HG03097 (cell line): ENCODE results near the gene EML6.
A peak's percentile ranks its signal among the peaks of the same experiment; 100 is the strongest.
"Not testable (repeated sequence)": the region's sequence is repeated elsewhere in the genome, so short reads cannot be mapped to it uniquely, and the experiment has no call there.

Experiments used
- ATAC-seq: cut with Tn5 transposase; IDR thresholded peaks from one replicate; pipeline ENCODE4 v1.9.1; 2021; ENCODE audit not compliant: unreplicated experiment, low FRiP score

EML6 gene

GRCh38 chr2:54723131-54723995 lies at the start of gene EML6:
Gene EML6 (plus strand): TSS chr2:54723662. CDS start chr2:54725062, 1,400 bp downstream.
- ATAC-seq, result peak; percentile 99

- no peak for ATAC-seq
Measured at GRCh38 chr2:54675281-54675680, 48.2 kb upstream of the EML6 start.

- no peak for ATAC-seq
Measured at GRCh38 chr2:54675738-54676137, 47.7 kb upstream of the EML6 start.

GRCh38 chr2:54676656-54677055 lies 46.8 kb upstream of the EML6 start:
- no peak for ATAC-seq

- ATAC-seq, result no peak
Measured at GRCh38 chr2:54677476-54678265, 45.8 kb upstream of the EML6 start.

GRCh38 chr2:54678719-54679118 lies 44.7 kb upstream of the EML6 start:
- no peak for ATAC-seq

- peak; percentile 50 for ATAC-seq
Measured at GRCh38 chr2:54680397-54681041, 42.9 kb upstream of the EML6 start.

- ATAC-seq, result no peak
Measured at GRCh38 chr2:54681416-54681815, 42.0 kb upstream of the EML6 start.

GRCh38 chr2:54683596-54683995 lies 39.9 kb upstream of the EML6 start:
- ATAC-seq, result no peak

- ATAC-seq, result no peak
Measured at GRCh38 chr2:54685263-54685775, 38.1 kb upstream of the EML6 start.

GRCh38 chr2:54687595-54688152 lies 35.8 kb upstream of the EML6 start:
- no peak for ATAC-seq

GRCh38 chr2:54691445-54692135 lies 31.9 kb upstream of the EML6 start:
- no peak for ATAC-seq

GRCh38 chr2:54692556-54692955 lies 30.9 kb upstream of the EML6 start:
- no peak for ATAC-seq

- ATAC-seq, result no peak
Measured at GRCh38 chr2:54695378-54695777, 28.1 kb upstream of the EML6 start.

- ATAC-seq, result no peak
Measured at GRCh38 chr2:54697934-54698333, 25.5 kb upstream of the EML6 start.

- not testable (repeated sequence) for ATAC-seq
Measured at GRCh38 chr2:54698926-54699325, 24.5 kb upstream of the EML6 start.

GRCh38 chr2:54699665-54700064 lies 23.8 kb upstream of the EML6 start:
- ATAC-seq, result no peak

GRCh38 chr2:54701029-54701428 lies 22.4 kb upstream of the EML6 start:
- ATAC-seq, result no peak

GRCh38 chr2:54704238-54704637 lies 19.2 kb upstream of the EML6 start:
- no peak for ATAC-seq
